ENCODE measurements around the gene SMG6. TPM values are rescaled to one million over a fixed set of nuclear protein-coding genes. Genes with fewer than 3 reads are reported as not detected.

Gene SMG6
- total RNA-seq, 1 donor from 2014 or later, result 34.7 TPM

- Histone ChIP-seq H3K4me3 (ENCODE audit: low read depth, low read length) (no peak overlapping the region), H3K27me3 (ENCODE audit: control insufficient read depth, insufficient read depth, low read length) (no peaks in the 10 kb centered on the region), H3K36me3 (ENCODE audit: control insufficient read depth, insufficient read depth, low read length) (no peaks in the 10 kb centered on the region)
- no peak for DNase-seq (ENCODE audit: low read depth)
- no peak for TF ChIP-seq CTCF (IDR thresholded peaks at IDR 0.05; ENCODE audit: insufficient read depth, low read length, poor library complexity, severe bottlenecking)
Observed at GRCh38 chr17:2113279-2113622, 190.3 kb downstream of the SMG6 start.

- no peak for DNase-seq (ENCODE audit: low read depth)
- H3K36me3 ChIP-seq (ENCODE audit: control insufficient read depth, insufficient read depth, low read length), result no peaks in the 10 kb centered on the region
Observed at GRCh38 chr17:2111691-2112090, 191.9 kb downstream of the SMG6 start.

GRCh38 chr17:2110436-2110835 lies 193.1 kb downstream of the SMG6 start:
- H3K4me3 ChIP-seq (ENCODE audit: low read depth, low read length), result no peak overlapping the region
- no peaks in the 10 kb centered on the region for H3K36me3 ChIP-seq (ENCODE audit: control insufficient read depth, insufficient read depth, low read length)
- H3K27me3 ChIP-seq (ENCODE audit: control insufficient read depth, insufficient read depth, low read length), result no peaks in the 10 kb centered on the region
- TF ChIP-seq CTCF (IDR thresholded peaks at IDR 0.05; ENCODE audit: insufficient read depth, low read length, poor library complexity, severe bottlenecking), result no peak
- DNase-seq (ENCODE audit: low read depth), result no peak

More at GRCh38 chr17:2111691-2112090, 191.9 kb downstream of the SMG6 start:
- Histone ChIP-seq H3K27me3 (ENCODE audit: control insufficient read depth, insufficient read depth, low read length) (no peaks in the 10 kb centered on the region), H3K4me3 (ENCODE audit: low read depth, low read length) (no peak overlapping the region)
- TF ChIP-seq CTCF (IDR thresholded peaks at IDR 0.05; ENCODE audit: insufficient read depth, low read length, poor library complexity, severe bottlenecking), result no peak

- Histone ChIP-seq H3K36me3 (ENCODE audit: control insufficient read depth, insufficient read depth, low read length) (no peaks in the 10 kb centered on the region), H3K4me3 (ENCODE audit: low read depth, low read length) (no peak overlapping the region), H3K27me3 (ENCODE audit: control insufficient read depth, insufficient read depth, low read length) (no peaks in the 10 kb centered on the region)
- no peak for DNase-seq (ENCODE audit: low read depth)
- no peak for TF ChIP-seq CTCF (IDR thresholded peaks at IDR 0.05; ENCODE audit: insufficient read depth, low read length, poor library complexity, severe bottlenecking)
Observed at GRCh38 chr17:2108170-2108569, 195.4 kb downstream of the SMG6 start.

GRCh38 chr17:2107506-2107905 lies 196.1 kb downstream of the SMG6 start:
- no peak for DNase-seq (ENCODE audit: low read depth)
- Histone ChIP-seq H3K4me3 (ENCODE audit: low read depth, low read length) (no peak overlapping the region), H3K27me3 (ENCODE audit: control insufficient read depth, insufficient read depth, low read length) (no peaks in the 10 kb centered on the region), H3K36me3 (ENCODE audit: control insufficient read depth, insufficient read depth, low read length) (no peaks in the 10 kb centered on the region)
- TF ChIP-seq CTCF (IDR thresholded peaks at IDR 0.05; ENCODE audit: insufficient read depth, low read length, poor library complexity, severe bottlenecking), result no peak

GRCh38 chr17:2107050-2107449 lies 196.5 kb downstream of the SMG6 start:
- Histone ChIP-seq H3K27me3 (ENCODE audit: control insufficient read depth, insufficient read depth, low read length) (no peaks in the 10 kb centered on the region), H3K4me3 (ENCODE audit: low read depth, low read length) (no peak overlapping the region), H3K36me3 (ENCODE audit: control insufficient read depth, insufficient read depth, low read length) (no peaks in the 10 kb centered on the region)
- no peak for TF ChIP-seq CTCF (IDR thresholded peaks at IDR 0.05; ENCODE audit: insufficient read depth, low read length, poor library complexity, severe bottlenecking)
- no peak for DNase-seq (ENCODE audit: low read depth)

Measured in kidney epithelial cell (primary cell).